ENCODE data around the gene KLHL29.

DNA sequence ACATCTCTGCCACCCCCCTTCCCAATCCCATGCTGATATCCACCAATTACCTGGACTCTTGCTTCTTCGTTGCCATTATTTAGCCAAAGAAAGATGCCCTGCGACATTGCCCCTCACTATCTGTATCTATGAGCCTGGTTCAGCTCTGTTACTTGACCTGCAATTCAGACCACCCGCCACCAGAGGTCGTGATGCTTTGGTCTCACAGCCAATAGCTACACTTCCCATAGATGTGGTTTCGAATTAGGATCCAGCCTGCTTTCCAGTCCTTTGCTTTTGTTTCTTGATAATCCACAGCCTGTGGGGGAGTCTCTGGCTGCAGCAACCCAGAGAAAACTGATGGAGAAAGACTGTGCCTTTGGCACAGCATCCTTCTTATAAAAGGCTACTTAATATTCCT is 239.4 kb downstream of the KLHL29 start:
- TF ChIP-seq EZH2phosphoT487 (IDR thresholded peaks at IDR 0.05; ENCODE audit: low read depth, severe bottlenecking, unreplicated experiment): no peak
- peak; percentile 45 for TF ChIP-seq CTCF (IDR thresholded peaks at IDR 0.05; ENCODE audit: poor library complexity)
- TF ChIP-seq EZH2 (IDR thresholded peaks at IDR 0.05; ENCODE audit: borderline replicate concordance): no peak

Measured in hepatocyte (in vitro differentiated cells).